Measurements from ENCODE around the gene NR5A2.

GRCh38 chr1:200053646-200054045, 26.1 kb downstream of the NR5A2 start:
- TF ChIP-seq HDGF (IDR thresholded peaks at IDR 0.05; ENCODE audit: borderline replicate concordance), result no peak
- no peak for TF ChIP-seq L3MBTL2 (conservative IDR thresholded peaks at IDR 0.05)
- no peak for TF ChIP-seq BHLHE40 (IDR thresholded peaks at IDR 0.05; ENCODE audit: borderline replicate concordance)
- no peak for TF ChIP-seq ELF4 (IDR thresholded peaks at IDR 0.05)
- no peak for TF ChIP-seq TARDBP (IDR thresholded peaks at IDR 0.05)
- no peak for TF ChIP-seq SP1 (IDR thresholded peaks at IDR 0.05)
- no peak for TF ChIP-seq CTBP1 (IDR thresholded peaks at IDR 0.05; ENCODE audit: borderline replicate concordance)
- no peak for TF ChIP-seq NFRKB (IDR thresholded peaks at IDR 0.05)
- TF ChIP-seq FOXK2 (IDR thresholded peaks at IDR 0.05), result no peak

Measured in HEK293T (cell line).